Stomach (tissue), 19 donors: Measurements from ENCODE around the gene CAVIN1. TPM values are rescaled to one million over a fixed set of nuclear protein-coding genes. Genes with fewer than 3 reads are reported as not detected.

ENCODE experiments used
- DNase-seq, 2 donors: peaks; one replicate each; pipeline versions ENCODE4 v3.0.0 to v3.0.0-alpha.2; 2013 to 2019
- H3K27ac ChIP-seq, 5 donors: fragments of 200-600 bp in 4 of 5; sonication (generic) in 4 of 5; one replicate each; pipeline ENCODE4 v1.5.1; 2013 to 2019; ENCODE audit warnings: mild to moderate bottlenecking in 1 of 5, moderate library complexity in 1 of 5
- H3K27me3 ChIP-seq, 3 donors: fragments of 200-600 bp; sonication (generic); one replicate each; pipeline ENCODE4 v1.5.1; 2017 to 2019; ENCODE audit warnings: mixed run types in 1 of 3
- H3K36me3 ChIP-seq, 4 donors: fragments of 200-600 bp; sonication (generic); 1 replicate in 3 of 4; 2 replicates in 1 of 4; pipeline ENCODE4 v1.5.1; 2016 to 2019
- H3K4me1 ChIP-seq, 4 donors: fragments of 200-600 bp; sonication (generic); one replicate each; pipeline ENCODE4 v1.5.1; 2016 to 2019
- H3K4me3 ChIP-seq, 4 donors: fragments of 200-600 bp; sonication (generic) in 3 of 4; one replicate each; pipeline ENCODE4 v1.5.1; 2016 to 2019; ENCODE audit warnings: mild to moderate bottlenecking in 1 of 4
- H3K9me3 ChIP-seq, 4 donors: fragments of 200-600 bp; sonication (generic); one replicate each; pipeline ENCODE4 v1.5.1; 2016 to 2019
- EP300 ChIP-seq: sonication (generic); formaldehyde crosslinking; IDR thresholded peaks from one replicate; pipeline ENCODE4 v1.6.1; 2017; ENCODE audit warnings: antibody characterized with exemption
- POLR2A ChIP-seq, 4 donors: fragments of 450-650 bp; IDR thresholded peaks; one replicate each; pipeline ENCODE4 v1.6.1; 2016; ENCODE audit warnings: antibody characterized with exemption in 4 of 4, control low read depth in 2 of 4, mild to moderate bottlenecking in 1 of 4, moderate library complexity in 1 of 4
- POLR2AphosphoS5 ChIP-seq, 3 donors: sonication (generic); formaldehyde crosslinking; IDR thresholded peaks; one replicate each; pipeline ENCODE4 v1.6.1; 2016; ENCODE audit warnings: antibody characterized with exemption in 3 of 3
- WGBS, 5 donors: extraction: QIAGEN DNeasy Blood & Tissue Kit in 3 of 5; methylation state at CpG; one replicate each; pipeline versions ENCODE4 v1.1.5 to v1.1.7; 2013 to 2018; 5-methylcytosine and 5-hydroxymethylcytosine counted together
- intact Hi-C: fragments of 100-400 bp; cut with DNase I; formaldehyde crosslinking; loops from one replicate; pipeline ENCODE4 v1.15.1; 2023; ENCODE audit warnings: low total_unique reads
- long read RNA-seq, 10 donors: transcript quantifications; one replicate each; lab custom pipeline, GENCODE V29; 2026
- polyA plus RNA-seq, 3 donors: library from polyadenylated mRNA; stranded (reverse); fragments of 200-250 nt; gene quantifications; one replicate each; pipeline ENCODE4 v1.2.3, GENCODE V29; 2013
- total RNA-seq, 5 donors: library from RNA; depleted of rRNA; stranded (reverse); fragments of >200 nt; gene quantifications; one replicate each; pipeline versions ENCODE4 v1.1.0 to v1.2.3, GENCODE V29; 2014 to 2016
- TF ChIP-seq, protein P1 (sequence below), 7 experiments: fragments of 450-650 bp in 4 of 7; fragments of 200-600 bp in 3 of 7; sonication (generic) in 3 of 7; IDR thresholded peaks; one replicate each; pipeline ENCODE4 v1.5.1; 2016 to 2019; ENCODE audit warnings: antibody characterized with exemption in 7 of 7, control low read depth in 2 of 7, mild to moderate bottlenecking in 1 of 7
- donor health status: healthy with polysubstance abuse.
- donor health status: Bipolar disorder and iron deficiency.
- donor health status: healthy.

The CAVIN1 gene, protein sequence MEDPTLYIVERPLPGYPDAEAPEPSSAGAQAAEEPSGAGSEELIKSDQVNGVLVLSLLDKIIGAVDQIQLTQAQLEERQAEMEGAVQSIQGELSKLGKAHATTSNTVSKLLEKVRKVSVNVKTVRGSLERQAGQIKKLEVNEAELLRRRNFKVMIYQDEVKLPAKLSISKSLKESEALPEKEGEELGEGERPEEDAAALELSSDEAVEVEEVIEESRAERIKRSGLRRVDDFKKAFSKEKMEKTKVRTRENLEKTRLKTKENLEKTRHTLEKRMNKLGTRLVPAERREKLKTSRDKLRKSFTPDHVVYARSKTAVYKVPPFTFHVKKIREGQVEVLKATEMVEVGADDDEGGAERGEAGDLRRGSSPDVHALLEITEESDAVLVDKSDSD
- total RNA-seq (100 to 1,000 TPM in 3 of 5 donors, 10 to 100 TPM in 2; 75.2 to 244 (median 162) TPM), polyA plus RNA-seq (100 to 1,000 TPM in 1 of 3 donors, 10 to 100 TPM in 2; 61.2 to 104 (median 94.2) TPM)
- long read RNA-seq, donor 1, transcript CAVIN1-201 (2 exons, 3,828 nt), result major isoform, 37 of 37 reads
- long read RNA-seq, donor 1, partial matches to known transcripts, result 0 of 37 reads
- long read RNA-seq, donor 1, other reads (novel, unspliced or antisense), result 0 of 37 reads
- long read RNA-seq, donor 2, transcript CAVIN1-201 (2 exons, 3,828 nt), result major isoform, 53 of 53 reads
- long read RNA-seq, donor 2, partial matches to known transcripts, result 0 of 53 reads
- long read RNA-seq, donor 2, other reads (novel, unspliced or antisense), result 0 of 53 reads
- long read RNA-seq, donor 3, transcript CAVIN1-201 (2 exons, 3,828 nt), result major isoform, 9 of 95 reads
- long read RNA-seq, donor 3, partial matches to known transcripts, result 86 of 95 reads
- long read RNA-seq, donor 3, other reads (novel, unspliced or antisense), result 0 of 95 reads
- long read RNA-seq, donor 4, partial matches to known transcripts, result 0 of 1 reads
- long read RNA-seq, donor 4, other reads (novel, unspliced or antisense), result 0 of 1 reads
- long read RNA-seq, donor 5, transcript CAVIN1-201 (2 exons, 3,828 nt), result major isoform, 55 of 65 reads
- long read RNA-seq, donor 5, partial matches to known transcripts, result 10 of 65 reads
- long read RNA-seq, donor 5, other reads (novel, unspliced or antisense), result 0 of 65 reads
- long read RNA-seq, donor 6, transcript CAVIN1-201 (2 exons, 3,828 nt), result major isoform, 90 of 107 reads
- long read RNA-seq, donor 6, partial matches to known transcripts, result 8 of 107 reads
- long read RNA-seq, donor 6, other reads (novel, unspliced or antisense), result 9 of 107 reads
- long read RNA-seq, donor 7, transcript CAVIN1-201 (2 exons, 3,828 nt), result major isoform, 80 of 89 reads
- long read RNA-seq, donor 7, partial matches to known transcripts, result 0 of 89 reads
- long read RNA-seq, donor 7, other reads (novel, unspliced or antisense), result 9 of 89 reads
- long read RNA-seq, donor 8, transcript CAVIN1-201 (2 exons, 3,828 nt), result major isoform, 22 of 22 reads
- long read RNA-seq, donor 8, partial matches to known transcripts, result 0 of 22 reads
- long read RNA-seq, donor 8, other reads (novel, unspliced or antisense), result 0 of 22 reads
- long read RNA-seq, donor 9, transcript CAVIN1-201 (2 exons, 3,828 nt), result major isoform, 13 of 13 reads
- long read RNA-seq, donor 9, partial matches to known transcripts, result 0 of 13 reads
- long read RNA-seq, donor 9, other reads (novel, unspliced or antisense), result 0 of 13 reads
- long read RNA-seq, donor 10, transcript CAVIN1-201 (2 exons, 3,828 nt), result major isoform, 12 of 12 reads
- long read RNA-seq, donor 10, partial matches to known transcripts, result 0 of 12 reads
- long read RNA-seq, donor 10, other reads (novel, unspliced or antisense), result 0 of 12 reads

DNA sequence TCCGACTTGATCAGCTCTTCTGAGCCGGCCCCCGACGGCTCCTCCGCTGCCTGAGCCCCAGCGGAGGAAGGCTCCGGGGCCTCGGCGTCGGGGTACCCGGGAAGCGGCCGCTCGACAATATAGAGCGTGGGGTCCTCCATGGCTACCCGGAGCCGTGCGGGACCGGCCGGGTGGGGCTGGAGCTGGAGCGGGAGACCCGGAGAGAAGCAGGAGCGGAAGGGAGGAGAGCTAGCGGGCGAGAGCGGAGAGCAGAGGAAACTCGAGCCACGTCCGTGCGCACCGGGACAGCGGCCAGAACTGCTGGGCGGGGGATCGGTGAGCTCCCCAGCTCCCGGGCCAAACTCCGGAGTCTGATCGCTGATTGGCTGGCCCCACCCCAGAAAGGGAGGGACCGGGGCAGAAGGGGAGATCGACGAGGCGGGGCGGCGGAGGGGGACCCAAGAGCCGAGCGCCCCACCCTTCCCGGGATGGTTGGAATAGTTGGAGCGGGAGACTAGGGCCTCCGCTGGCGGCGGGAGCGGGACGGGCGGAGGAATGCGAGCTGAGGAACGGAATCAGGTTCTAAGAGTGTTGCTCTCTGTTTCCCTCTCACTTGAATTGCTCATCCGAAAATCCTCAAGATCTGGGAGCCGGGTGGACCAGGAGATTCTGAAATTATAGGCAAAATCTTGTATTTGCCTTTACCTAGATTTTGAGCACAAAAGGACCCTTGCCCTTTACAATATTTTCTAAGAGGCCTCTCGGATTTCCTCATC, at the start of gene CAVIN1:
Gene CAVIN1 (minus strand): TSS at position 299 of the 755 bp plus-strand sequence. CDS start 159 bp downstream, at position 140.
- TF ChIP-seq, protein P1, sequence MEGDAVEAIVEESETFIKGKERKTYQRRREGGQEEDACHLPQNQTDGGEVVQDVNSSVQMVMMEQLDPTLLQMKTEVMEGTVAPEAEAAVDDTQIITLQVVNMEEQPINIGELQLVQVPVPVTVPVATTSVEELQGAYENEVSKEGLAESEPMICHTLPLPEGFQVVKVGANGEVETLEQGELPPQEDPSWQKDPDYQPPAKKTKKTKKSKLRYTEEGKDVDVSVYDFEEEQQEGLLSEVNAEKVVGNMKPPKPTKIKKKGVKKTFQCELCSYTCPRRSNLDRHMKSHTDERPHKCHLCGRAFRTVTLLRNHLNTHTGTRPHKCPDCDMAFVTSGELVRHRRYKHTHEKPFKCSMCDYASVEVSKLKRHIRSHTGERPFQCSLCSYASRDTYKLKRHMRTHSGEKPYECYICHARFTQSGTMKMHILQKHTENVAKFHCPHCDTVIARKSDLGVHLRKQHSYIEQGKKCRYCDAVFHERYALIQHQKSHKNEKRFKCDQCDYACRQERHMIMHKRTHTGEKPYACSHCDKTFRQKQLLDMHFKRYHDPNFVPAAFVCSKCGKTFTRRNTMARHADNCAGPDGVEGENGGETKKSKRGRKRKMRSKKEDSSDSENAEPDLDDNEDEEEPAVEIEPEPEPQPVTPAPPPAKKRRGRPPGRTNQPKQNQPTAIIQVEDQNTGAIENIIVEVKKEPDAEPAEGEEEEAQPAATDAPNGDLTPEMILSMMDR (IDR thresholded peaks at IDR 0.05), result no peak
- TF ChIP-seq EP300, result no peak
- peak; percentile 98 to 99 (median 99) for TF ChIP-seq POLR2AphosphoS5 (IDR thresholded peaks at IDR 0.05)
- peak in 2 of 4 donors; percentile 58 to 68 for TF ChIP-seq POLR2A (IDR thresholded peaks at IDR 0.05)
- Histone ChIP-seq H3K27ac (peak within 1 kb of the TSS; percentile 61 to 94 (median 91)), H3K4me1 (peaks cover 17 to 61% (median 48%) of the 10 kb centered on the region in 4 donors), H3K27me3 (peaks cover 0 to 29% (median 20%) of the 10 kb centered on the region in 3 donors), H3K9me3 (no peaks in the 10 kb centered on the region), H3K36me3 (no peaks in the 10 kb centered on the region), H3K4me3 (peak within 1 kb of the TSS; percentile 65 to 75 (median 70))
- intact Hi-C loops, result no loop called here
- DNase-seq, result peak; percentile 92 to 98
- 1 to 3% (median 2%) methylated on average over 37 to 58 of the region's 58 CpGs for WGBS, 5 donors

GRCh38 chr17:42467889-42468288, 44.8 kb upstream of the CAVIN1 start:
- intact Hi-C loops, result no loop called here
- H3K27ac ChIP-seq, result no peak overlapping the region
- 23 to 47% (median 28%) methylated on average over 5 of the region's 5 CpGs for WGBS, 5 donors
- TF ChIP-seq EP300, result no peak
- TF ChIP-seq, protein P1 (IDR thresholded peaks at IDR 0.05), result no peak
- TF ChIP-seq POLR2AphosphoS5 (IDR thresholded peaks at IDR 0.05), result no peak
- no peak for TF ChIP-seq POLR2A (IDR thresholded peaks at IDR 0.05)
- peak in 1 of 2 donors; percentile 53 for DNase-seq
- H3K27me3 ChIP-seq, result no peaks in the 10 kb centered on the region
- H3K36me3 ChIP-seq, result peaks cover 34 to 98% (median 95%) of the 10 kb centered on the region in 4 donors
- no peak overlapping the region for H3K4me3 ChIP-seq
- H3K9me3 ChIP-seq, result no peaks in the 10 kb centered on the region
- H3K4me1 ChIP-seq, result peaks cover 0 to 50% (median 20%) of the 10 kb centered on the region in 4 donors

DNA sequence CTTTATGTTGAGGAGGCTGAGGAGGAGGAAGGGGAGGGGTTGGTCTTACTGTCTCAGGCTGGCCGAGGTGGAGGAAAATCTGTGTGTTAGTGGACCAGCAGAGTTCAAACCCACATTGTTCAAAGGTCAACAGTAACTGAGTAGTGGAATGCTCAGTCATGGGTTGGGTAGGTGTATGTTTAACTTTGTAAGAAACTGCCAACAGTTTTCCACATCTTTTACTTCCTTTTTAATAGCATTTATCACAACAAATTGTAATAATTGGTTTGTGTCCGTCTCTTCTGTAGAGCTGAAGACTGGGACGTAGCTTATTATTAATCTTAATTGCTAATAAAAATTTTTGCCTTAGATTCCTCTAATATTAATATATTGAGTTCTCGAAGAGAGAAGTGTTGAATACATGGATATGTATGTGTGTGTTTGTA, 40.9 kb upstream of the CAVIN1 start:
- Histone ChIP-seq H3K27me3 (no peaks in the 10 kb centered on the region), H3K9me3 (no peaks in the 10 kb centered on the region), H3K4me1 (peaks cover 8 to 71% (median 46%) of the 10 kb centered on the region in 4 donors), H3K27ac (no peak overlapping the region), H3K4me3 (no peak overlapping the region), H3K36me3 (peaks cover 15 to 81% (median 76%) of the 10 kb centered on the region in 4 donors)
- TF ChIP-seq EP300 (no peak), POLR2AphosphoS5 (IDR thresholded peaks at IDR 0.05) (no peak), POLR2A (IDR thresholded peaks at IDR 0.05) (no peak)
- TF ChIP-seq, protein P1 (IDR thresholded peaks at IDR 0.05), result no peak
- WGBS, 5 donors, result 48 to 60% (median 51%) methylated on average over 4 of the region's 4 CpGs
- intact Hi-C loops, result no loop called here
- DNase-seq, result peak in 1 of 2 donors; percentile 37
